Cerebellar nuclear complex (tissue), 1 donor: ENCODE data around the gene PPP3CA.
A peak's percentile ranks its signal among the peaks of the same experiment; 100 is the strongest.
"Not testable (repeated sequence)": the region's sequence is repeated elsewhere in the genome, so short reads cannot be mapped to it uniquely, and the experiment has no call there.

ENCODE experiments used
- DNase-seq, 2 experiments: peaks; one replicate each; lab custom pipeline; 2025; lab: John Stamatoyannopoulos, UW

The PPP3CA gene

DNA sequence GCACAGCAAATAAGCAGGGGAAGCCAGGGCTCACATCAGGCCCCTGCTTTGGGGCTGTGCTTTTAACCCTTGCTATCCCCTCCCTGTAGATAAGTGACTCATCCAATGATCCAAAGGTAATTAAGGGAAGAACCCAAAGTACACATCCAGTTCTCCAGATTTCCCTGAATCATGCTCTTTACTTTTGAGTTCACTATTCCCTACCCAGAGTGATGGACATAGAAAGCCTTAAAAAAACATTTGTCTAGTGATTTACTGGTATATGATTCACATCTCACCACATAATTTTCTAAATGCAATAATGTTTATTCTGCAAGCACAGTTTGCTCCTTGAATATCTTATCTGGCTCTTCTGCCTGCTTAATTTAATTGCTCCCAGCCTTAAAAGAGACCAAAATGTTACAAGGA lies 136.2 kb downstream of the PPP3CA start:
- no peak for DNase-seq

DNA sequence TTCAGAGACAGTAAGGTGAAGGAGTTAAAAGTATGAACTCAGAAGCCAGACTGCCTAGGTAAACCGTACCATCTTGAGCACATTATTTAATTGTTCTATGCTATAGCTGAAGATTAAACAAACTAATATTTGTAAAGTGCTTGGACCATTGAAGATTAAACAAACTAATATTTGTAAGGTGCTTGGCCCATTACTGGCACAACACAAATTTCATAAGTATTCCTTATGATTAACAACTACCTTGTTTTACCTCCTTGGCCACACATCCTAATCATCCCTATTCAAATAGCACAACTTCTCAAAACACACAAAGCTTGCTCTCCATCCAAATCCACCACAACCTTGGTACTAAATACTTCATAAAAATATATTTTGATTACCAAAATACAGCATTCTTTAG lies 137.0 kb downstream of the PPP3CA start:
- no peak for DNase-seq

DNA sequence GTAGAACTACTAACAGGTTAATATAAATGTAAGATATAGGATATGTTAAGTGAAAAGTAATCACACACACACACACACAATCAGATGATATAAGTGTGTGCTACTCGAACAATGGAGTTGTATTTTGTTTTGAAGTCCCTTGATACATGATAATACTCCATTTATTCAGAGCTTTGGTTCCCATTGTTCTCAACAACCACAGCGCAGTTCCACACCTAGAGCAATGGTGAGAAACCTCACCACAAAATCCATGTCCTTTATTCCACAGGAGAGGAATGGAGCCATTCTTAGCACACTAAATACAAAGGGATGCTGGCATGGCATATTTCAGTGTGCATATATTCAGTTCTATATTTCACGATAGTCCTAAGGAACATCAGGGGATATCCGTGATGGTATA lies 139.2 kb downstream of the PPP3CA start:
- DNase-seq: no peak

DNA sequence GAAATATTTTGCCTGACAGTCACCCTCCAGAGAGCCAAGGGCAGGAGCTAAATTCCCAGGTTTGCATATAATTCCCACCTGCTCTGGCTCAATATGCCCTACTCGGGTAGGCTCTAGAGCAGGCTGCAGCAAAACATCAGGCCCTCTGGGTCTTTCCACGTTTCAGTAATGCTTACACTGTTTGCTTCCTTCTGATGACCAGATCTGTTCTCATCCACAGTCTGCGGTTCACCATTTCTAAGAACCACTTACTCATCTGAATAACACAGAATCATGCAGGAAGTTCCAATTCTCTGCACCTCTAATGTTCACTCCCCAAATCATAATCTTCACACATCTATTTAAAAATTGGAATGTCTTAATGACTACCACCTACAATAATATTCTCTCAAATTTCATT lies 141.4 kb downstream of the PPP3CA start:
- no peak for DNase-seq

DNA sequence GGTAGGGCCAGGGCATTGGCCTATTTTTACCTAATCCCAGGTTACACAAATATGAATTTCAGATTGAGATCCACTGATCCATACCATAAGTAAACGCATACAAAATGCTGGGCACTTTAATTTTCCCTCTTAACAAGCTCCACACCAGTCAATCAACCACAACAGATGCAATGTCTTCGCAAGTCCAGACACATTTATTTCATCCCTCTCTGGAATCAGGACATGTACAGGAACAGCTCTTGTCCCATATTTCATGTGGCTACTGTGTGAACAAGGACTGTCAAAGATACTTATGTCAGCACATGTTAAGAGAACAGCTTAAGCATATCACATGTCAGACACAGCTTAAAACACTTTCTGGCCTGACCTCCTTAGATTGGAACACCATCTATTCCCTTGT lies 145.9 kb downstream of the PPP3CA start:
- no peak for DNase-seq

DNA sequence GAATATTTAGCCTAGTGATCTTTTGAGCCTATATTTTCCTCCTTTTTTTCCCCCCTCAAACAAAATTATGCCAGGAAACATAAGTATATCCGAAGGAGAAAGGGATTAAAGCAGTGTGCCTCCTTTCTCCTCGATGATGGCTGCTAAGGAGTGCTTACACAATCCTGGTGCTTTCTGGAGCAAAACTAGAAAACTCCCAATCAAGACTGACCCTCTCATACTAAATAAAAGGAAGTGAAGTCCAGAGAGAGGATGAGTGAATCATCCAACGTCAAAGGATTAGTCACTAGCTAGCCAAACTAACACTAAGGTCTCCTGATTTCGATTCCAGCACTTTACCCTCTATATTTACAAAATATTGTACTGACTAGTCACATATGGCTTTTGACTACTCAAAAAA lies 146.8 kb downstream of the PPP3CA start:
- no peak for DNase-seq

DNA sequence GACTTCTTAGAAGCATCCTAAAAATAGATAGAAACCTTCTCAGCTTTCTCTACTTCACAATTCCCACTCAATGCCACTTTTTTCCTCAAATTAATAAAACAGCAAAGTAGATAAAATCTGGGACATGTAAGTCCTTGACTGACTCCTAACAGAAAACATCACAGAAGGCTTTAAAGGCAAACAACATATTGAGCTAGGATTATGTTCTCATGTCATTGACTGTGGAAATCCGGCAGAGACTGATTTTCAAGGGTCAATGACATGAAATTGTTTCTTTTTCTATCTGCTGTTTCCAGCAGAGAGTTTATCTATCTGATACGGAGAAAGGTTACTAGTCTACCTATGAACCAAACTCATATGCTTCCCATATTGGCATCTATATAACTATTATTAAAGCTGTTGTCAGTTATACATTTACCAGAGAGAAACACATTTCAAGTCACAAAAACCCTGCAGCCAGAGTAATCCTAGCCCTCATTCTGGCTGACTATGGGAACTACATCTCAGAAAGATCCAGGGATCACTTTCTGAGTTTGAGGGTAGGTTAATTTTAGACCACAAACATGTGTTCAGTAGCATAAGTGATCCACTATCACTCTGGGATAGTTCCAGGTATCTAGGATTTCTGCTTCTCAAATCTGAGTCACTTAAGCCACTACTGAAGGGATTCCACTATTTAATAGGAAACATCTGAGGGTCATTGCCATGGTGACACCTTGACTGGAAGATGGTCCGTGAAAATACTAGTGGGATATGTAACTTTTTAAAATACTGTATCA lies 147.6 kb downstream of the PPP3CA start:
- peak in 1 of 2 experiments; percentile 12 for DNase-seq

DNA sequence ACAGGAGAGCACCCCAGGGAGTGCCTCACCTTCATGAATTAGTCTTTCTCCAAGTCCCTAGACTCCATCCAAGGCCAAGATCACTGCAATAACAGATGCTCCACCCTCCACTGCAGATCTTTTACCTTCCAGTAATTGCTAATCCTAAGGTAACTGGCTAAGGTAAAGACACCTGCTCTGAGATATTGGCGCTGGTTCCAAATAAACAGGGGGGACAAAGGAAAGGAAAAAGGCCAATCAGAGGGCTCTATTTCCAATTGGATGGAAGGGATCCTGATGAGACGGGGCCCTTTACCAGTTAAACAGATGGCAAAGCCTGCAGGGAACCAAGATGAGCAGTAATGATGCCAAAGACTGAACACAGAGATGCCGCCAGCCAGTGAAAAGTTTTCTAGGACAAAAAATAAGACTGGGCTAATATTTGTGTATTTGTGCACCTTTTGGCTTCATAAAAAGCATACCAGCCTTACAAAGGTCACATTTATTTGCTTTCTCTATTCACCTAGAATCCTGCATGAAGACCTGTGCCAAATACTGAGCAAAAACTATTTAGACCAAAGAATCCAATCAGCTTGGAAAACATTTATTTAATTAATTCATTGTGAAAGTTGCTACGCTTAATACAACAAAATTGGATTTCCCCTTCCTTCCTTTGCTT lies 148.5 kb downstream of the PPP3CA start:
- DNase-seq: peak; percentile 71 to 86

DNA sequence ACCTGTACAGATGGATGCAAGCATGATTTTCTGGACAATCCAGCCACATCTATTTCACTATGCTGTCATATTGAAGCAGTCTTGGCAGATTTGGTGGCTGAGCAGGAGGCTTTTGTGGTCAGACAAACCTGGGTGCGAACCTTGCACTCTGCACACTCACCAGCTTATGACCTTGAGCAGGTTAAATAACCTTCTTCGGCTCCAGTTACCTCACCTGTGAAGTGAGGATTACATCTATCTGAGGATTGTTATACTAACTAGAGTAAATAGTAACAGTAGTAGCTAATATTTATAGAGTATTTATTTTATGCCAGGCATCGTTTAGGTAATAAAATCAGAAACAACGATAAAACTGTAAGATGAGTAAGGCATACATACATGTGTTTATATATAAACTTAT lies 150.0 kb downstream of the PPP3CA start:
- DNase-seq: no peak

DNA sequence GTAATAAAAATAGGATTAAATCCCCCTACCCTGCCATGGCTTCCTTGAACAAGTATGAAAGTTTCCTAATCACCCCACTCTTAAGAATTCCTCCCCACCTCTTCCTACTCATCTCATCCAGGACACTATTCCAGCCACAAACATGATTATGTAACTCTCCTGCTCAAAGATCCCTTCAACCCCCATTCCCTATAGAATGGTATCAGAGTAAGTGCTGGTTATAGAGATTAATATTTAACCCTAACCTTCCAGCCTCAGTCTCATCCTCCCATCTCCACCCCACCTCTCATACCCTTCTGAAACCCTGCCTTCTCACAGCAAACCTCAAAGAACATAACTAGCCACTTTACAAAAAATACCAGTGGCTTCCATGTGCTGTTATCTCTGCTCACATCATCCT lies 155.1 kb downstream of the PPP3CA start:
- no peak for DNase-seq

DNA sequence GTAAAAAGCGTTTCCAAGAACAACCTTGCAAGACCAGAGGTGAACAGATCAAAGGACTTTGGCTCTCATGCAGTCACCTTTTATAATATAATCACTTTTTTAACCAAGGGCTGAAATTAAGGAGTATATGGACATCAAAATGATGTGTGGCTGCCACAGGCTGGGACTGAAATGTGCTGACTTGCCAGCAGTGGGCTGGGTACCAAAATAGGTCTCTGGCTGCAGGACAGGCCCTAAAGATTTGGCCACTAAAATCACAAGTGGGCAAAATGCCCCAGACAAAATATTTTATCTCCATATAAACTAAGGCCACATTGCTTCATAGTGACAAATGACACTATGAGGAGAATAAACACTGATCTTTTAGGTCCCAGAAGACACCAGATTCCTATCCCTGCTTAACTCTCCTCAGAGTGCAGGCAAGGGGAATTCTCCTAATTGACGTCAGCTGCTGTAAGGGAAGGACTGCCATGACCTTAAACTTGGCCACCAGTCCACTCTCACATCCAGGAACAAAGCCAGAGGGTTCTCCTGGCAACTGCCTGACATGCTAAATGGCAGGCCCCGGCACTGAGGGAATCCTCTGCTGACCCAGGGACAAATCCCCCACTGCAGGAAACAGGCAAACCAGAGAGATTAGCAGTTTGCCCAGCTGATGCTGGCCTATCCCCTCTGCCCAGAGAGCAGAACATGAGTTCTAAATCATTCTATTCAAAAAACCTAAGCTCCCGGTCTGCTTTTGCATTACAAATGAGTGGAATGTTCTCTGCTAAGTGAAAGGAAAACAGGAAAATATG lies 155.8 kb downstream of the PPP3CA start:
- peak; percentile 20 to 73 for DNase-seq

DNA sequence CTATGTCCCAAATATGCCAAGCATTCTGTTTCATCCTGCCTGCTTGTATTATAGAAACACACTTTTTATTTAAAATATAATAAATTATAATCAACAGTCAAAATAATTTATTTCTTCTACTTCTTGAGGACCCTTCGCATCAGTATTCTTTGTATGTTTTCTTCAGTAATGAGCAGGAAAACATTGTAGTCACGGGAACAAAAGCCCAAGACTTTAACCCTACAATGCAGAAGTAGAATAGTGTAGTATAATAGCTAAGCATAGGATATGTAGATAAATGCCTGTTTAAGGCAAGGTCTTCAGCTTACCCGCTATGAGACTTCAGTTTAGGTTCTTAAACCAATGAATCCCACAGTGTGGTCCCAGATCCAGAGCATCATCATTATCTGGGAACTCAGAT lies 156.6 kb downstream of the PPP3CA start:
- no peak for DNase-seq

DNA sequence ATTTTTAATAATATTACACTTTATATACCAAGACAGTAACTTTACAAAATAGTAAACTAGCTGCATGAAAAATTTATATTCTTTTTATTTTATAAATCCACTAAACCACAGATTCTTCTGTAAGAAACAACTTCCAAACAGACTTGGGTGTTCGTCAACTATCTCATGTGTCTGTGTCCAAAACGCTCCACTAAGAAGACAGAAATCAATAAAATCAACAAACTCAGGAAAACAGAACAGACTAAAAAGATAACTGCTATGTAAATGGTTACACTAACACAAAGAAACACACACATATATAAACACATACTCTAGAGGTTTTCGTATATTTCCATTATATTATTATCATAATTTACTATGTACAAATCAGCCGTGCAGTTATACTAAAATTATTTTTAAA lies 158.4 kb downstream of the PPP3CA start:
- no peak for DNase-seq

DNA sequence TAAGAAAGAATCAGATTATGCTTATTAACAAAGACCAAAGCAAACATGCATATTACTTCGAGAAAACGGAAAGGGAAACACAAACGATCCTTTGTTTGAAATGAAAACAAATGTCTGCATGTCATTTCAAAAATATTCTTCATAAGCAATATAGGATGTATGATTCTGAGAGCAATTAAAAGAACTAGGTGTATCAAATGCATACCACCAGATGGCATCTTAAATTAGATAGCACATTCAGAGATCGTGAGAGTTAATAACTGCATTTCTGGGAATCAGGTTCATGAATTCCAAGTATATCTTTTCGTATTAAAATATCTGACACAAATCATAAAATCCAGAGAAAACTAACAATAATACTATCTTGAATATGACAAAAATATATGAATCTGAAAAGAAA lies 159.5 kb downstream of the PPP3CA start:
- no peak for DNase-seq

DNA sequence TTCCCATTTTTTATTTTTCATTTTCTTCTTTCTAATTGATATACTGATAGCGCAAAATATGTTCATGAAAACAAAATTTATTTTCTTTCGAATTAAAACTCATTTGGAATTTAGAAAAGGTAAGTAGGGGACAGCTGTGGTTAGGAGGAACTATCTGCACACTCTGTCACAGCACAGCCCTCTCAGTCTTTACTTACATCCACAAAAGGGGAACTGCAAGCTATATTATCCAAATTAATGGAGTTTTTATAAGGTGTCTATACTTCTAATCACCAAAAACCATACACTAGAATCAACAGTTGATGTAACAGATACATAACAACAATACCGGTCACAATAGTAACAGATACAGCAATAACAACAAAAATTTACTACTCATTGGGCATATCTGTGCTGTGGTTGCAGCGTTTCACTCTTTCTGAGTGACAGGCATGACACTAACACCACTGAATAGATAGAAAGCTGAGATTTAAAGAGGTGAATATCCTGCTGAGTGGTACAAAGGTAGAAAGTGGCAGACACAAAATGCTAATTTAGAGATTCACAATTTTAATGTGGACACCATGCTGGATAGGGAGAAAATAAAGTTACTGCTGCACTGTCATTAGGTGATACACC lies 160.7 kb downstream of the PPP3CA start:
- no peak for DNase-seq

DNA sequence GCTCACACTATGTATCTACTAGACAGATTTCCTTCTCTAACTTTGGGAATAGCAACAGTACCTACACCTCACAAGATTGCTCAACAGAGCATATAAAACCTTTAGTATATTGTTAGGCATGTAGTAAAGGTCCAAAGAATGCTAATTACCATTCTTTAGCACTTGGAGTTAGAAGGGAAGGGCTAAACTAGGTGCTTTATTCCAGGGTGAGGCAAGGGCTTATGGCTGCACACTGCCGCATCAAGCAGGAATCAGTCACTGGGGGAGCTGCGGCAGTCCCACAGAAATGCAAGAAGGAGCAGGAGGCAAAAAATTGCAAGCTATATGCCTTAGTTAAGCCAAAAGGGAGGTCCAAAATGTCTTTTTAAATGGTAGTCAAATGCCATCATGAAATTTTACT lies 162.7 kb downstream of the PPP3CA start:
- no peak for DNase-seq

DNA sequence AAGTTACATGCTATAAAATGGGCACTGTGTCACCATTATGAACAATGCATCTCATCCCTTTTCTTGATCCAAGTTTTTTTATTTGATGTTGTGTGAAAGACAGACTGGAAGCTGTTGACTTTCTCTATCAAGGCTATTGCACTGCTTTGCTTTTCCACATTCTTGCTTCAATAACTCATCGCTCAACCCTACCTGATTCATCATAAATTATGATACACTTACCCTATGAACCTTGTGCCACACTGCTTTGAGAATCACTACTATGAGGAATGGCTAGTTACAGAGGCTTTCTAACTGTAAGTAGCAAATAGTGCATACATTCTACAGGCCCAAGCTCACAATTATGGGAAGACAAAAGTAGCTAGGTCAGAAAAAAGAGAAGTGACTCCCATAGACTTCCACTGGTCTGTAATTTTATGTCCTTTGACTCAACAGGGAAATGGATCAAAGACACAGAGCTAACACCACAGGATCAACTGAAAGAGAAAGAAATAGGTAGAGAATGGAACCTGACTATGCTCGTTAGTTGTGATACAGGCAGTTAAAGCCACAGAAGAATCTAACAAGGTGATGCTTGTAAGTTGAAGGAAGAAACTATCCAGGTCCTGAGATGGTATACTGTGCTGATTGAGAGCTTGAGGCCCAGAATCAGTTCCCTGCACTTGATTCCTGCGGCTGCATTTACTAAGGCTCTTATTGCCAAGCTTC lies 163.5 kb downstream of the PPP3CA start:
- DNase-seq: no peak

DNA sequence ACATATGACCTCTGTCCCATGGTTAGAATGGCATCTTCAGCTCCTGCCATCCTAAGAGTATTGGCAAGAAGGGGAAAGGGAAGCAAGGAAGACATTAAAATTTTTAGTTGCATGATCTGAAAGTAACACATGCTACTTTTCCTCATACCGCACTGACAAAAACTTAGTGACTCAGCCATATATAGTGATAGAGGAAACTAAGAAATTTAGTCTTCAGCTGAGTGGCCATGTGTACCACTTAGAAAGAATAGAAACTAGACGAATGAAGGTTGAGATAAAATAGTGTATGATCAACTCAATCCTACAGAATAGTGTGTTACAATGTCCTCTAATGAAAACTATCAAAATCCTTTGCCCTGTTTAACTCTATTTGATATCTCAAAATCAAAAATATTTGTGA lies 164.1 kb downstream of the PPP3CA start:
- DNase-seq: no peak

DNA sequence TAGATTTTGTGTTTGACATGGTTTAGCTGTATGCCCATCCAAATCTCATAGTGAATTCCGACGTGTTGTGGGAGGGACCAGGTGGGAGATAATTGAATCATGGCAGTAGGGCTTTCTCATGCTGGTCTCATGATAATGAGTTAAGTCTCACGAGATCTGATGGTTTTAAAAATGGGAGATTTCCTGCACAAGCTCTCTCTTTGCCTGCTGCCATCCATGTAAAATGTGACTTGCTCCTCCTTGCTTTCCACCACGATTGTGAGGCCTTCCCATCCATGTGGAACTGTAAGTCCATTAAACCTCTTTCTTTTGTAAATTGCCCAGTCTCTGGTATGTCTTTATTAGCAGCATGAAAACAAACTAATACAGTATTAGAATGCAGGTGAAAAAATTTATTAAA lies 164.6 kb downstream of the PPP3CA start:
- DNase-seq: not testable (repeated sequence)

DNA sequence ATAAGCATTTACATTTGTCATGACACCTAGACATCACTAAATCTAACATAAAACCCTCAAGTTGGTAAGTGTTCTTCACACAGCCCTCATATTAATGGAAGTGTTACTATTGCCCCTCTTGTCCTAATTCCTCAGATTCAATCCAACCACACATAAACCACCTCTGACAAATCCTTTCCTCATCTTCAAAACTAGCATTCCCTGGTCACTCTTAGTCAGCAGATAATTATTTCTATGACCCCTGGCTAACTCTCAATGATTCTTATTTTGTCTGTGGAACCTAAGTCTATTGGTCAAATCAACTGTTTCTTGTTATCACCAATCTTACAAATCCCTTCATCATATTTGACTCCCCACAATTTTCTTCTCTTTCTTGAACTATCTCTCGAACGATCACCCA lies 168.6 kb downstream of the PPP3CA start:
- DNase-seq: no peak

DNA sequence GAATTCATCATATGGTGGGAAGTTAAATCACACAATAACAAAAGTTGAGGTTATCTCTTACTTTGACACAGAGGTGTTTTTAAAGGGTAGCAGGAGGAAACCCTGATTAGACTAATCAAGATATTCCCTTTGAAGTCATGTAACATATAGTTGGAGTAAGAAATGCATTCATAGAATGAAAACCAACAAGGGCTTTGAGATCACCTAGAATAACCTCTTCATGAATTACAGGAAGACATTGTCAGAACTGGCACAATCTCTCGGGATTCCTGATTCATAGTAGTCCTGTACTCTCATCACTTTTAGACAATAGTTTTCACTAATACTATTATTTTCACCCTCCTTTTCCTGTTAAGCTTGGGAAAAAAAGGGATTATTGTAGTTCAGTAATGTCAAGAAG lies 170.2 kb downstream of the PPP3CA start:
- no peak for DNase-seq
